Measurements from ENCODE around the gene ELF4. TPM values are rescaled to one million over a fixed set of nuclear protein-coding genes. Genes with fewer than 3 reads are reported as not detected.
A peak's percentile ranks its signal among the peaks of the same experiment; 100 is the strongest.

Gene ELF4
- total and polyA plus RNA-seq, 2 of the 13 experiments (the other 11 are each of a cell fraction or from before 2014, with no cell fraction given): 1.3 to 2.6 TPM

GRCh38 chrX:130091980-130092522 lies 18.2 kb downstream of the ELF4 start (continued):
- TF ChIP-seq SNAPC4 (CRISPR knock-in tag; IDR thresholded peaks at IDR 0.05): no peak
- TF ChIP-seq LCORL (IDR thresholded peaks at IDR 0.05): no peak
- peak; percentile 58; the same call in 1 of the 2 replicates for TF ChIP-seq LCORL (CRISPR knock-in tag; IDR thresholded peaks at IDR 0.05)
- peak; percentile 25 for TF ChIP-seq STAG1 (CRISPR knock-in tag; IDR thresholded peaks at IDR 0.05)
- no peak for TF ChIP-seq TGIF2 (CRISPR knock-in tag; IDR thresholded peaks at IDR 0.05)
- TF ChIP-seq ZGPAT (CRISPR knock-in tag; IDR thresholded peaks at IDR 0.05): 0 out of 2 replicates have a peak, but pooled peaks have one; percentile 15
- no peak for TF ChIP-seq ZNF230 (CRISPR knock-in tag; IDR thresholded peaks at IDR 0.05)
- TF ChIP-seq TFE3 (CRISPR knock-in tag; IDR thresholded peaks at IDR 0.05): no peak
- TF ChIP-seq CREB1 (IDR thresholded peaks at IDR 0.05): no peak
- no peak for TF ChIP-seq CREB1 (CRISPR knock-in tag; IDR thresholded peaks at IDR 0.05)
- TF ChIP-seq MXD1 (CRISPR knock-in tag; IDR thresholded peaks at IDR 0.05): no peak; the same call in 1 of the 2 replicates

All from HepG2 (cell line).